HepG2 (cell line): ENCODE measurements around the gene SLC41A1. TPM values are rescaled to one million over a fixed set of nuclear protein-coding genes. Genes with fewer than 3 reads are reported as not detected.

Experiments used
- CEBPG ChIP-seq: IDR thresholded peaks from 2 replicates; pipeline ENCODE4 v1.6.1; 2016
- CHCHD3 ChIP-seq: sonication (generic); formaldehyde crosslinking; IDR thresholded peaks from 2 replicates; pipeline ENCODE4 v1.8.0; 2022; ENCODE audit warnings: mild to moderate bottlenecking, missing genetic modification reagents, moderate library complexity
- CSRNP1 ChIP-seq: sonication (generic); formaldehyde crosslinking; IDR thresholded peaks from 2 replicates; pipeline ENCODE4 v1.8.1; 2023; ENCODE audit warnings: mild to moderate bottlenecking, missing genetic modification reagents
- CSRNP2 ChIP-seq: sonication (generic); formaldehyde crosslinking; conservative IDR thresholded peaks from 2 replicates; pipeline ENCODE4 v1.8.0; 2022; ENCODE audit warnings: low read depth, missing genetic modification reagents
- GABPA ChIP-seq, 2 experiments: IDR thresholded peaks; 2 replicates each; pipeline ENCODE4 v1.6.1; 2011 to 2016; ENCODE audit warnings: low read depth in 2 of 2, low read length in 1 of 2, missing biosample characterization in 1 of 2, missing genetic modification characterization in 1 of 2
- MEF2D ChIP-seq: sonication (generic); formaldehyde crosslinking; IDR thresholded peaks from 2 replicates; pipeline ENCODE4 v1.5.1; 2020; ENCODE audit warnings: mild to moderate bottlenecking, missing genetic modification reagents
- MXI1 ChIP-seq: IDR thresholded peaks from 3 replicates; pipeline ENCODE4 v1.6.1; 2012; ENCODE audit warnings: low read depth, low read length, inconsistent platforms, borderline replicate concordance
- NCOR1 ChIP-seq: fragments of 200-600 bp; sonication (generic); IDR thresholded peaks from 2 replicates; pipeline ENCODE4 v1.7.0; 2017; ENCODE audit warnings: antibody characterized with exemption, low read length, borderline replicate concordance
- NR2F1 ChIP-seq, 2 experiments: fragments of 450-650 bp in 1 of 2; formaldehyde crosslinking in 1 of 2; IDR thresholded peaks; 2 replicates each; pipeline versions ENCODE4 v1.5.0 to v1.6.1; 2016 to 2020; ENCODE audit warnings: mild to moderate bottlenecking in 1 of 2, missing compliant biosample characterization in 1 of 2, missing genetic modification reagents in 1 of 2, moderate library complexity in 1 of 2
- PITX1 ChIP-seq: sonication (generic); formaldehyde crosslinking; IDR thresholded peaks from 2 replicates; pipeline ENCODE4 v1.5.1; 2020; ENCODE audit warnings: mild to moderate bottlenecking, missing genetic modification reagents
- POGZ ChIP-seq: sonication (generic); formaldehyde crosslinking; IDR thresholded peaks from 2 replicates; pipeline ENCODE4 v1.4.0; 2020; ENCODE audit warnings: mild to moderate bottlenecking, missing genetic modification reagents
- SKI ChIP-seq: fragments of 450-650 bp; IDR thresholded peaks from one replicate; pipeline ENCODE4 v1.6.1; 2018; ENCODE audit warnings: mild to moderate bottlenecking; ENCODE audit not compliant: partially characterized antibody
- SMARCE1 ChIP-seq: fragments of 450-650 bp; IDR thresholded peaks from 2 replicates; pipeline ENCODE4 v1.6.1; 2017; ENCODE audit warnings: borderline replicate concordance
- SOX6 ChIP-seq, 2 experiments: fragments of 450-650 bp in 1 of 2; sonication (generic) in 1 of 2; formaldehyde crosslinking in 1 of 2; IDR thresholded peaks; 2 replicates each; pipeline versions ENCODE4 v1.4.0 to v1.6.1; 2017 to 2020; ENCODE audit warnings: antibody characterized with exemption in 1 of 2, mild to moderate bottlenecking in 1 of 2, missing genetic modification reagents in 1 of 2
- SP2 ChIP-seq: sonication (generic); formaldehyde crosslinking; IDR thresholded peaks from 2 replicates; pipeline ENCODE4 v1.5.1; 2020; ENCODE audit warnings: mild to moderate bottlenecking, missing genetic modification reagents
- TCF7 ChIP-seq: sonication (generic); IDR thresholded peaks from 2 replicates; pipeline ENCODE4 v1.6.1; 2016; ENCODE audit warnings: antibody characterized with exemption, low read depth
- YY1 ChIP-seq: IDR thresholded peaks from 2 replicates; pipeline ENCODE4 v1.6.1; 2011; ENCODE audit warnings: low read length, low read depth, moderate library complexity, mild to moderate bottlenecking; ENCODE audit not compliant: insufficient read depth, insufficient replicate concordance
- ZBTB7A ChIP-seq: sonication (generic); formaldehyde crosslinking; IDR thresholded peaks from 2 replicates; pipeline ENCODE4 v1.8.0; 2022; ENCODE audit warnings: mild to moderate bottlenecking, missing genetic modification reagents
- ZNF124 ChIP-seq: sonication (generic); formaldehyde crosslinking; IDR thresholded peaks from 2 replicates; pipeline ENCODE4 v1.4.0; 2020; ENCODE audit warnings: missing genetic modification reagents
- ZNF20 ChIP-seq: sonication (generic); formaldehyde crosslinking; IDR thresholded peaks from 2 replicates; pipeline ENCODE4 v1.4.0; 2020; ENCODE audit warnings: mild to moderate bottlenecking, moderate library complexity, missing genetic modification reagents
- ZNF33B ChIP-seq: sonication (generic); formaldehyde crosslinking; IDR thresholded peaks from 2 replicates; pipeline ENCODE4 v1.5.1; 2020; ENCODE audit warnings: mild to moderate bottlenecking, missing genetic modification reagents
- ZSCAN5A ChIP-seq: sonication (generic); formaldehyde crosslinking; IDR thresholded peaks from 2 replicates; pipeline ENCODE4 v1.8.0; 2022; ENCODE audit warnings: mild to moderate bottlenecking, missing genetic modification reagents, borderline replicate concordance
- polyA plus RNA-seq, 8 experiments: library from polyadenylated mRNA; depleted of rRNA in 3 of 8; stranded (reverse) in 7 of 8; unstranded in 1 of 8; fragments of >200 nt; fragmentation: Illumina TruSeq in 4 of 8; extraction: Trizol in 4 of 8; gene quantifications; 2 replicates each; pipeline versions ENCODE4 v1.2.1 to v1.2.3, GENCODE V29; 2011 to 2016; ENCODE audit warnings: low read depth in 4 of 8, missing spikeins in 1 of 8, mixed read lengths in 1 of 8; ENCODE audit not compliant: insufficient read depth in 1 of 8
- total RNA-seq, 5 experiments: library from RNA; depleted of rRNA; stranded (reverse); fragments of >200 nt; fragmentation: Illumina TruSeq; extraction: Trizol; gene quantifications; 2 replicates each; pipeline ENCODE4 v1.2.3, GENCODE V29; 2016; ENCODE audit warnings: low read depth in 1 of 5
- TF ChIP-seq, protein P1 (sequence below): sonication (generic); formaldehyde crosslinking; IDR thresholded peaks from 2 replicates; pipeline ENCODE4 v1.9.0; 2021; ENCODE audit warnings: missing genetic modification reagents, borderline replicate concordance

SLC41A1 gene
- total and polyA plus RNA-seq, 2 of the 13 experiments (the other 11 are each of a cell fraction or from before 2014, with no cell fraction given): 2.2 to 4.6 TPM

GRCh38 chr1:205750138-205751035 lies 62.6 kb downstream of the SLC41A1 start, which contains the start of gene NUCKS1 (continued):
- TF ChIP-seq MEF2D (CRISPR knock-in tag) (0 out of 2 replicates have a peak, but pooled peaks have one; percentile 26), ZNF33B (CRISPR knock-in tag) (no peak), NCOR1 (peak; percentile 66; the same call in 1 of the 2 replicates), CSRNP2 (no peak), MXI1 (peak; percentile 35; the same call in 1 of the 3 replicates), CSRNP1 (no peak), NR2F1 (CRISPR knock-in tag; IDR thresholded peaks at IDR 0.05) (no peak), YY1 (peak; percentile 92), SOX6 (IDR thresholded peaks at IDR 0.05) (no peak), SOX6 (CRISPR knock-in tag; IDR thresholded peaks at IDR 0.05) (peak; percentile 45; the same call in 1 of the 2 replicates), POGZ (CRISPR knock-in tag) (peak; percentile 61; the same call in 1 of the 2 replicates), SKI (no peak), ZNF20 (CRISPR knock-in tag) (no peak), ZBTB7A (0 out of 2 replicates have a peak, but pooled peaks have one; percentile 9), ZNF124 (CRISPR knock-in tag) (no peak), SMARCE1 (no peak), PITX1 (CRISPR knock-in tag) (no peak), ZSCAN5A (CRISPR knock-in tag) (peak; percentile 31; the same call in 1 of the 2 replicates), TCF7 (no peak), SP2 (CRISPR knock-in tag) (peak; percentile 89), GABPA (IDR thresholded peaks at IDR 0.05; ENCODE audit: low read depth, low read length) (no peak), GABPA (CRISPR knock-in tag; IDR thresholded peaks at IDR 0.05; ENCODE audit: low read depth) (peak; percentile 54; the same call in 1 of the 2 replicates), CHCHD3 (no peak), CEBPG (no peak)
- TF ChIP-seq, protein P1, sequence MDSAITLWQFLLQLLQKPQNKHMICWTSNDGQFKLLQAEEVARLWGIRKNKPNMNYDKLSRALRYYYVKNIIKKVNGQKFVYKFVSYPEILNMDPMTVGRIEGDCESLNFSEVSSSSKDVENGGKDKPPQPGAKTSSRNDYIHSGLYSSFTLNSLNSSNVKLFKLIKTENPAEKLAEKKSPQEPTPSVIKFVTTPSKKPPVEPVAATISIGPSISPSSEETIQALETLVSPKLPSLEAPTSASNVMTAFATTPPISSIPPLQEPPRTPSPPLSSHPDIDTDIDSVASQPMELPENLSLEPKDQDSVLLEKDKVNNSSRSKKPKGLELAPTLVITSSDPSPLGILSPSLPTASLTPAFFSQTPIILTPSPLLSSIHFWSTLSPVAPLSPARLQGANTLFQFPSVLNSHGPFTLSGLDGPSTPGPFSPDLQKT (CRISPR knock-in tag): no peak
